Prostate gland (tissue), 2 donors: Measurements from ENCODE around the gene TNFAIP6. TPM values are rescaled to one million over a fixed set of nuclear protein-coding genes. Genes with fewer than 3 reads are reported as not detected.

ENCODE experiments used
- DNase-seq: peaks from one replicate; pipeline ENCODE4 v3.0.0-alpha.2; 2019; ENCODE audit warnings: low spot score
- H3K27ac ChIP-seq, 2 donors: fragments of 200-600 bp; sonication (generic); 2 replicates each; pipeline ENCODE4 v1.5.1; 2017 to 2019
- H3K27me3 ChIP-seq: fragments of 200-600 bp; sonication (generic); replicated peaks from 2 replicates; pipeline ENCODE4 v1.5.1; 2019; ENCODE audit not compliant: insufficient read depth
- H3K36me3 ChIP-seq, 2 donors: fragments of 200-600 bp; sonication (generic); 1 replicate in 1 of 2; 2 replicates in 1 of 2; pipeline versions ENCODE4 v1.5.1 to v1.8.1; 2017 to 2019
- H3K4me1 ChIP-seq: fragments of 200-600 bp; sonication (generic); replicated peaks from 2 replicates; pipeline ENCODE4 v1.5.1; 2019
- H3K4me3 ChIP-seq, 2 donors: fragments of 200-600 bp; sonication (generic); 2 replicates each; pipeline ENCODE4 v1.5.1; 2017 to 2019
- H3K9me3 ChIP-seq: fragments of 200-600 bp; sonication (generic); 2 replicates; pipeline ENCODE4 v1.5.1; 2017
- POLR2A ChIP-seq: fragments of 450-650 bp; IDR thresholded peaks from one replicate; pipeline ENCODE4 v1.6.1; 2016; ENCODE audit warnings: antibody characterized with exemption, mild to moderate bottlenecking
- POLR2AphosphoS5 ChIP-seq: sonication (generic); formaldehyde crosslinking; IDR thresholded peaks from one replicate; pipeline ENCODE4 v1.6.1; 2017; ENCODE audit warnings: antibody characterized with exemption
- WGBS: methylation state at CpG from one replicate; pipeline ENCODE4 v1.1.5; 2018; 5-methylcytosine and 5-hydroxymethylcytosine counted together
- intact Hi-C: fragments of 100-400 bp; cut with DNase I; formaldehyde crosslinking; loops from one replicate; pipeline ENCODE4 v1.14.2; 2022
- total RNA-seq, 2 donors: library from RNA; depleted of rRNA; stranded (reverse); fragments of >200 nt; gene quantifications; one replicate each; pipeline ENCODE4 v1.1.0, GENCODE V29; 2016
- TF ChIP-seq, protein P1 (sequence below), 4 experiments: fragments of 200-600 bp in 2 of 4; fragments of 450-650 bp in 2 of 4; sonication (generic) in 2 of 4; IDR thresholded peaks; 1 replicate in 3 of 4; 2 replicates in 1 of 4; pipeline ENCODE4 v1.5.1; 2016 to 2019; ENCODE audit warnings: antibody characterized with exemption in 4 of 4, mild to moderate bottlenecking in 2 of 4, moderate library complexity in 2 of 4

Gene TNFAIP6
- total RNA-seq, 2 donors from 2014 or later = 0.51 TPM; not detected in 1

DNA sequence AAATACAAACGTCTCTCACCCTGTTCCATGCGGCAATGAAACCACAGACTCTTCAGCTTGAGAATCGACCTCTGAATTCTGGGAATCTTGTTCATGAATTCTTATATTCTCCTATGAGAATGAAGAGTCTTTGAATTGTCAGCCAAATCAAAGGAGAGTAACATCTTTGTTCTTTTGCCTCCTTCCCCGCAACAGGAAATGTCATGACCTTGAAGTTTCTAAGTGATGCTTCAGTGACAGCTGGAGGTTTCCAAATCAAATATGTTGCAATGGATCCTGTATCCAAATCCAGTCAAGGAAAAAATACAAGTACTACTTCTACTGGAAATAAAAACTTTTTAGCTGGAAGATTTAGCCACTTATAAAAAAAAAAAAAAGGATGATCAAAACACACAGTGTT is 21.8 kb downstream of the TNFAIP6 start:
- WGBS = 89% methylated on average over 4 of the region's 4 CpGs
- Histone ChIP-seq H3K36me3 (no peaks in the 10 kb centered on the region), H3K4me3 (no peak overlapping the region), H3K27me3 (no peaks in the 10 kb centered on the region), H3K27ac (no peak overlapping the region), H3K9me3 (no peaks in the 10 kb centered on the region), H3K4me1 (no peaks in the 10 kb centered on the region)
- intact Hi-C loops = no loop called here
- no peak for DNase-seq
- no peak for TF ChIP-seq POLR2AphosphoS5
- TF ChIP-seq POLR2A = no peak
- TF ChIP-seq, protein P1, sequence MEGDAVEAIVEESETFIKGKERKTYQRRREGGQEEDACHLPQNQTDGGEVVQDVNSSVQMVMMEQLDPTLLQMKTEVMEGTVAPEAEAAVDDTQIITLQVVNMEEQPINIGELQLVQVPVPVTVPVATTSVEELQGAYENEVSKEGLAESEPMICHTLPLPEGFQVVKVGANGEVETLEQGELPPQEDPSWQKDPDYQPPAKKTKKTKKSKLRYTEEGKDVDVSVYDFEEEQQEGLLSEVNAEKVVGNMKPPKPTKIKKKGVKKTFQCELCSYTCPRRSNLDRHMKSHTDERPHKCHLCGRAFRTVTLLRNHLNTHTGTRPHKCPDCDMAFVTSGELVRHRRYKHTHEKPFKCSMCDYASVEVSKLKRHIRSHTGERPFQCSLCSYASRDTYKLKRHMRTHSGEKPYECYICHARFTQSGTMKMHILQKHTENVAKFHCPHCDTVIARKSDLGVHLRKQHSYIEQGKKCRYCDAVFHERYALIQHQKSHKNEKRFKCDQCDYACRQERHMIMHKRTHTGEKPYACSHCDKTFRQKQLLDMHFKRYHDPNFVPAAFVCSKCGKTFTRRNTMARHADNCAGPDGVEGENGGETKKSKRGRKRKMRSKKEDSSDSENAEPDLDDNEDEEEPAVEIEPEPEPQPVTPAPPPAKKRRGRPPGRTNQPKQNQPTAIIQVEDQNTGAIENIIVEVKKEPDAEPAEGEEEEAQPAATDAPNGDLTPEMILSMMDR (IDR thresholded peaks at IDR 0.05) = no peak

- Histone ChIP-seq H3K4me1 (no peaks in the 10 kb centered on the region), H3K9me3 (no peaks in the 10 kb centered on the region), H3K36me3 (no peaks in the 10 kb centered on the region), H3K27me3 (no peaks in the 10 kb centered on the region), H3K27ac (no peak overlapping the region), H3K4me3 (no peak overlapping the region)
- TF ChIP-seq, protein P1 (IDR thresholded peaks at IDR 0.05) = no peak
- TF ChIP-seq POLR2A = no peak
- TF ChIP-seq POLR2AphosphoS5 = no peak
- DNase-seq = no peak
- 79% methylated on average over 6 of the region's 6 CpGs for WGBS
- intact Hi-C loops = no loop called here
Measured at GRCh38 chr2:151380580-151381235, 23.3 kb downstream of the TNFAIP6 start.

DNA sequence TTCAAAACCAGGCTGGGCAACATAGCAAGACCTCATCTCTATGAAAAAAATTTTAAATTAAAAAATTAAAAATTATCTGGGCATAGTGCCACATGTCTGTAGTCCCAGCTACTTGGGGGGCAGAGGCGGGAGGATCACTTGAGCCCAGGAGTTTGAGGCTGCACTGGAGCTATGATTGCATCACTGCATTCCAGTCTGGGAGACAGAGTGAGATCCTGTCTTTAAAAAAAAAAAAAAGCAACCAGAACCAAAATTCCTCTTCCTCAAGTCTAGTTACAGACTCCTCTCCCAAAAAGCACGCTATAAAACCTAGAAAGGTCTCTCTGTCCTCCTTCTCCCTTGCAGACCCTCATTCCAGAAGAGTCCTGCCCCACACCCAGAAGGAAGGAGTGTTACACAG is 23.9 kb downstream of the TNFAIP6 start:
- Histone ChIP-seq H3K4me3 (no peak overlapping the region), H3K9me3 (no peaks in the 10 kb centered on the region), H3K27ac (no peak overlapping the region), H3K36me3 (no peaks in the 10 kb centered on the region), H3K4me1 (no peaks in the 10 kb centered on the region), H3K27me3 (no peaks in the 10 kb centered on the region)
- WGBS = 89% methylated on average over 2 of the region's 2 CpGs
- TF ChIP-seq POLR2A (no peak), POLR2AphosphoS5 (no peak)
- TF ChIP-seq, protein P1 (IDR thresholded peaks at IDR 0.05) = no peak
- intact Hi-C loops = no loop called here
- DNase-seq = no peak

GRCh38 chr2:151388011-151388410 is 30.6 kb downstream of the TNFAIP6 start:
- no peaks in the 10 kb centered on the region for H3K36me3 ChIP-seq
- H3K4me1 ChIP-seq = no peaks in the 10 kb centered on the region
- DNase-seq = no peak
- H3K9me3 ChIP-seq = no peaks in the 10 kb centered on the region
- 90% methylated on average over 4 of the region's 4 CpGs for WGBS
- no peak overlapping the region for H3K4me3 ChIP-seq
- intact Hi-C loops = no loop called here
- no peaks in the 10 kb centered on the region for H3K27me3 ChIP-seq
- H3K27ac ChIP-seq = no peak overlapping the region
- TF ChIP-seq, protein P1 (IDR thresholded peaks at IDR 0.05) = no peak
- no peak for TF ChIP-seq POLR2A
- TF ChIP-seq POLR2AphosphoS5 = no peak

GRCh38 chr2:151391436-151391835 is 34.0 kb downstream of the TNFAIP6 start:
- 31% methylated on average over 2 of the region's 2 CpGs for WGBS
- DNase-seq = no peak
- no peaks in the 10 kb centered on the region for H3K4me1 ChIP-seq
- TF ChIP-seq, protein P1 (IDR thresholded peaks at IDR 0.05) = no peak
- no peak for TF ChIP-seq POLR2A
- no peak for TF ChIP-seq POLR2AphosphoS5
- H3K9me3 ChIP-seq = no peaks in the 10 kb centered on the region
- no peak overlapping the region for H3K27ac ChIP-seq
- intact Hi-C loops = no loop called here
- H3K27me3 ChIP-seq = no peaks in the 10 kb centered on the region
- no peaks in the 10 kb centered on the region for H3K36me3 ChIP-seq
- H3K4me3 ChIP-seq = no peak overlapping the region
